Osteoblast (primary cell): ENCODE results near the gene DNMT3B. TPM values are rescaled to one million over a fixed set of nuclear protein-coding genes. Genes with fewer than 3 reads are reported as not detected.
"Not testable (repeated sequence)": the region's sequence is repeated elsewhere in the genome, so short reads cannot be mapped to it uniquely, and the experiment has no call there.

Source experiments
- DNase-seq: peaks from one replicate; pipeline ENCODE4 v3.0.0; 2011; ENCODE audit warnings: low spot score, mixed read lengths; ENCODE audit not compliant: insufficient read length; ENCODE audit errors: missing footprints
- H2AFZ ChIP-seq: 2 replicates; pipeline ENCODE4 v1.6.0; 2011; ENCODE audit warnings: mild to moderate bottlenecking, low read length
- H3K27ac ChIP-seq: 2 replicates; pipeline ENCODE4 v1.5.1; 2011; ENCODE audit warnings: mild to moderate bottlenecking, low read depth, low read length, moderate library complexity
- H3K27me3 ChIP-seq: 2 replicates; pipeline ENCODE4 v1.6.0; 2012; ENCODE audit warnings: mild to moderate bottlenecking, control low read depth, inconsistent platforms, low read length, moderate library complexity; ENCODE audit not compliant: insufficient read depth
- H3K36me3 ChIP-seq: 2 replicates; pipeline ENCODE4 v1.5.1; 2011; ENCODE audit warnings: mild to moderate bottlenecking, low read length, control low read depth, moderate library complexity; ENCODE audit not compliant: insufficient read depth
- H3K4me1 ChIP-seq: 2 replicates; pipeline ENCODE4 v1.5.1; 2011; ENCODE audit warnings: mild to moderate bottlenecking, low read length, control low read depth, moderate library complexity; ENCODE audit not compliant: insufficient read depth
- H3K4me2 ChIP-seq: 2 replicates; pipeline ENCODE4 v1.6.0; 2011; ENCODE audit warnings: mild to moderate bottlenecking, low read length; ENCODE audit not compliant: insufficient read depth
- H3K4me3 ChIP-seq: fragments of 200-600 bp; sonication (generic); 3 replicates; pipeline ENCODE4 v1.5.1; 2012; ENCODE audit warnings: mild to moderate bottlenecking, low read length, inconsistent platforms; ENCODE audit not compliant: insufficient read depth
- H3K79me2 ChIP-seq: 2 replicates; pipeline ENCODE4 v1.6.0; 2012; ENCODE audit warnings: mild to moderate bottlenecking, low read length, control low read depth, inconsistent platforms; ENCODE audit not compliant: insufficient read depth
- H3K9me3 ChIP-seq: 2 replicates; pipeline ENCODE4 v1.5.1; 2011; ENCODE audit warnings: low read depth, low read length, control low read depth
- H4K20me1 ChIP-seq: 2 replicates; pipeline ENCODE4 v1.6.0; 2012; ENCODE audit warnings: mild to moderate bottlenecking, low read length, control low read depth; ENCODE audit not compliant: insufficient read depth
- CTCF ChIP-seq: IDR thresholded peaks from 2 replicates; pipeline ENCODE4 v1.5.1; 2011; ENCODE audit warnings: mild to moderate bottlenecking, low read depth, low read length, moderate library complexity; ENCODE audit errors: extremely low read depth
- total RNA-seq: library from RNA; depleted of rRNA; stranded (reverse); fragments of >200 nt; gene quantifications from 2 replicates; pipeline ENCODE4 v1.2.3, GENCODE V29; 2012

DNMT3B gene
- 2.4 and 2.5 TPM in 2 replicates for total RNA-seq

GRCh38 chr20:32761831-32762753 lies at the start of gene DNMT3B:
DNMT3B (plus strand) TSS chr20:32762385; CDS start chr20:32780324, 17,939 bp downstream.
- no peaks in the 10 kb centered on the region for H3K36me3 ChIP-seq
- peak; percentile 99 for DNase-seq
- H3K9me3 ChIP-seq = no peaks in the 10 kb centered on the region
- H3K4me1 ChIP-seq = peaks cover 6% of the 10 kb centered on the region
- H3K4me3 ChIP-seq = peak within 1 kb of the TSS; percentile 87
- H2AFZ ChIP-seq = peak within 1 kb of the TSS; percentile 85
- H3K27ac ChIP-seq = no peak within 1 kb of the TSS
- TF ChIP-seq CTCF = no peak
- peaks cover 25% of the 10 kb centered on the region for H3K79me2 ChIP-seq
- H3K4me2 ChIP-seq = peak within 1 kb of the TSS; percentile 95
- H3K27me3 ChIP-seq = no peaks in the 10 kb centered on the region
- H4K20me1 ChIP-seq = no peaks in the 10 kb centered on the region

GRCh38 chr20:32718749-32719348 lies 43.3 kb upstream of the DNMT3B start:
- no peak for TF ChIP-seq CTCF
- no peak overlapping the region for H2AFZ ChIP-seq
- no peak overlapping the region for H3K27ac ChIP-seq
- no peak overlapping the region for H3K4me2 ChIP-seq
- no peaks in the 10 kb centered on the region for H3K4me1 ChIP-seq
- H3K36me3 ChIP-seq = peaks cover 8% of the 10 kb centered on the region
- no peaks in the 10 kb centered on the region for H4K20me1 ChIP-seq
- H3K79me2 ChIP-seq = peaks cover 4% of the 10 kb centered on the region
- no peaks in the 10 kb centered on the region for H3K9me3 ChIP-seq
- no peak for DNase-seq
- no peak overlapping the region for H3K4me3 ChIP-seq
- H3K27me3 ChIP-seq = no peaks in the 10 kb centered on the region

GRCh38 chr20:32727683-32728082 lies 34.5 kb upstream of the DNMT3B start:
- peak; percentile 99 for DNase-seq
- H3K79me2 ChIP-seq = peaks cover 20% of the 10 kb centered on the region
- no peaks in the 10 kb centered on the region for H4K20me1 ChIP-seq
- peaks cover 10% of the 10 kb centered on the region for H3K36me3 ChIP-seq
- no peak for TF ChIP-seq CTCF
- peak overlapping the region; percentile 24 for H3K4me2 ChIP-seq
- no peak overlapping the region for H3K4me3 ChIP-seq
- H3K9me3 ChIP-seq = no peaks in the 10 kb centered on the region
- H3K4me1 ChIP-seq = peaks cover 30% of the 10 kb centered on the region
- no peak overlapping the region for H3K27ac ChIP-seq
- no peaks in the 10 kb centered on the region for H3K27me3 ChIP-seq
- H2AFZ ChIP-seq = no peak overlapping the region

- not testable (repeated sequence) for H3K4me2 ChIP-seq, H2AFZ ChIP-seq, H4K20me1 ChIP-seq, H3K36me3 ChIP-seq, H3K4me3 ChIP-seq, DNase-seq, H3K9me3 ChIP-seq, H3K27ac ChIP-seq, H3K27me3 ChIP-seq
- Histone ChIP-seq H3K4me1 (peaks cover 30% of the 10 kb centered on the region), H3K79me2 (peaks cover 22% of the 10 kb centered on the region)
These were observed 33.8 kb upstream of the DNMT3B start for GRCh38 chr20:32728435-32728834.

GRCh38 chr20:32729334-32729733 lies 32.9 kb upstream of the DNMT3B start:
- Histone ChIP-seq H3K79me2 (peaks cover 22% of the 10 kb centered on the region), H3K4me1 (peaks cover 30% of the 10 kb centered on the region)
- not testable (repeated sequence) for H3K27me3 ChIP-seq, H2AFZ ChIP-seq, H3K4me2 ChIP-seq, H4K20me1 ChIP-seq, H3K9me3 ChIP-seq, DNase-seq, H3K27ac ChIP-seq, H3K4me3 ChIP-seq, H3K36me3 ChIP-seq
